Esophagus muscularis mucosa (tissue), 3 donors: ENCODE results near the gene AMER1.

Experiments used
- CTCF ChIP-seq, 3 experiments: fragments of 200-600 bp in 2 of 3; fragments of 450-650 bp in 1 of 3; sonication (generic) in 2 of 3; IDR thresholded peaks; one replicate each; pipeline ENCODE4 v1.5.1; 2017 to 2019; ENCODE audit warnings: antibody characterized with exemption in 3 of 3, mild to moderate bottlenecking in 2 of 3, moderate library complexity in 1 of 3
- POLR2A ChIP-seq: fragments of 450-650 bp; IDR thresholded peaks from one replicate; pipeline ENCODE4 v1.6.1; 2017; ENCODE audit warnings: antibody characterized with exemption, moderate library complexity, mild to moderate bottlenecking, low read depth
- POLR2AphosphoS5 ChIP-seq, 2 donors: sonication (generic); formaldehyde crosslinking; IDR thresholded peaks; one replicate each; pipeline ENCODE4 v1.6.1; 2017; ENCODE audit warnings: antibody characterized with exemption in 2 of 2

- no peak for TF ChIP-seq CTCF (IDR thresholded peaks at IDR 0.05)
- no peak for TF ChIP-seq POLR2A
- peak; percentile 50 to 52 for TF ChIP-seq POLR2AphosphoS5 (IDR thresholded peaks at IDR 0.05)
These were observed 1.2 kb upstream of the AMER1 start for GRCh38 chrX:64206556-64207162.
